HFFc6 (cell line): Measurements from ENCODE around the gene GTPBP1. TPM values are rescaled to one million over a fixed set of nuclear protein-coding genes. Genes with fewer than 3 reads are reported as not detected.

Experiments
- DNase-seq: peaks from one replicate; pipeline ENCODE4 v3.0.0-alpha.2; 2018
- H3K27ac Mint-ChIP-seq: 2 replicates; pipeline ENCODE4 v1.8.0; 2020; ENCODE audit warnings: mild to moderate bottlenecking, mixed read lengths
- H3K27me3 Mint-ChIP-seq: 2 replicates; pipeline ENCODE4 v1.8.0; 2021; ENCODE audit warnings: mild to moderate bottlenecking, moderate library complexity, mixed read lengths; ENCODE audit not compliant: insufficient read depth
- H3K36me3 Mint-ChIP-seq: 2 replicates; pipeline ENCODE4 v1.8.0; 2021; ENCODE audit warnings: low read depth, mixed read lengths
- H3K4me1 Mint-ChIP-seq: 2 replicates; pipeline ENCODE4 v1.8.0; 2020; ENCODE audit warnings: low read depth, mixed read lengths
- H3K4me3 Mint-ChIP-seq: 2 replicates; pipeline ENCODE4 v1.8.0; 2020; ENCODE audit warnings: mild to moderate bottlenecking, moderate library complexity, mixed read lengths
- H3K9me3 Mint-ChIP-seq: 2 replicates; pipeline ENCODE4 v1.8.0; 2020; ENCODE audit warnings: mild to moderate bottlenecking, mixed read lengths
- CTCF ChIP-seq: fragments of 200-600 bp; sonication (generic); IDR thresholded peaks from 2 replicates; pipeline ENCODE4 v1.5.0; 2021; ENCODE audit warnings: antibody characterized with exemption, mild to moderate bottlenecking
- total RNA-seq, 6 experiments: library from RNA; stranded (reverse); fragmentation: NEBNext Ultra II Directional; extraction: Animal tissue kit (Norgen Biotek cat#: 25700); gene quantifications; 2 replicates in 1 of 6; 3 replicates in 5 of 6; pipeline ENCODE4 v1.2.3, GENCODE V29; 2021

The GTPBP1 gene
- total RNA-seq, 6 experiments from 2014 or later: 32.1 to 40.8 (median 38.4) TPM

GRCh38 chr22:38742176-38742942, 36.6 kb downstream of the GTPBP1 start:
- H3K9me3 Mint-ChIP-seq: no peaks in the 10 kb centered on the region
- no peak for TF ChIP-seq CTCF
- H3K27me3 Mint-ChIP-seq: peaks cover 2% of the 10 kb centered on the region
- no peak for DNase-seq
- no peak overlapping the region for H3K4me3 Mint-ChIP-seq
- H3K4me1 Mint-ChIP-seq: peaks cover 5% of the 10 kb centered on the region; the same call in 1 of the 2 replicates
- no peak overlapping the region for H3K27ac Mint-ChIP-seq
- H3K36me3 Mint-ChIP-seq: peaks cover 37% of the 10 kb centered on the region

GRCh38 chr22:38744981-38745380, 39.2 kb downstream of the GTPBP1 start:
- Mint-ChIP-seq H3K27me3 (peaks cover 2% of the 10 kb centered on the region), H3K9me3 (no peaks in the 10 kb centered on the region), H3K27ac (peak overlapping the region; percentile 4; the same call in 1 of the 2 replicates), H3K36me3 (peaks cover 25% of the 10 kb centered on the region), H3K4me3 (no peak overlapping the region; the same call in 1 of the 2 replicates), H3K4me1 (no peaks in the 10 kb centered on the region)
- no peak for TF ChIP-seq CTCF
- no peak for DNase-seq

- no peak for DNase-seq
- TF ChIP-seq CTCF: no peak
- Mint-ChIP-seq H3K27me3 (peaks cover 2% of the 10 kb centered on the region), H3K9me3 (no peaks in the 10 kb centered on the region), H3K27ac (no peak overlapping the region), H3K4me3 (no peak overlapping the region), H3K36me3 (peaks cover 24% of the 10 kb centered on the region), H3K4me1 (no peaks in the 10 kb centered on the region)
Observed at GRCh38 chr22:38745676-38746460, 40.1 kb downstream of the GTPBP1 start.

- Mint-ChIP-seq H3K4me3 (no peak overlapping the region), H3K27ac (no peak overlapping the region), H3K9me3 (no peaks in the 10 kb centered on the region), H3K27me3 (no peaks in the 10 kb centered on the region; the same call in 1 of the 2 replicates), H3K36me3 (peaks cover 8% of the 10 kb centered on the region; the same call in 1 of the 2 replicates), H3K4me1 (peaks cover 3% of the 10 kb centered on the region)
- DNase-seq: no peak
- TF ChIP-seq CTCF: no peak
Observed at GRCh38 chr22:38748487-38749136, 42.9 kb downstream of the GTPBP1 start.

- no peaks in the 10 kb centered on the region; the same call in 1 of the 2 replicates for H3K27me3 Mint-ChIP-seq
- H3K4me3 Mint-ChIP-seq: no peak overlapping the region
- peaks cover 18% of the 10 kb centered on the region for H3K4me1 Mint-ChIP-seq
- DNase-seq: no peak
- H3K36me3 Mint-ChIP-seq: peaks cover 2% of the 10 kb centered on the region; the same call in 1 of the 2 replicates
- H3K27ac Mint-ChIP-seq: no peak overlapping the region
- TF ChIP-seq CTCF: no peak
- no peaks in the 10 kb centered on the region for H3K9me3 Mint-ChIP-seq
Observed at GRCh38 chr22:38750104-38750503, 44.4 kb downstream of the GTPBP1 start.
